Activated CD8-positive, alpha-beta memory T cell treated with anti-CD3 and anti-CD28 coated beads, Interleukin-2, amount 50 U/mL, for 1 hour (primary cell): ENCODE data around the gene ZNF593.

Experiments used
- DNase-seq: peaks from one replicate; pipeline ENCODE4 v3.0.0-alpha.2; 2020; ENCODE audit errors: extremely low read depth

The ZNF593 gene

GRCh38 chr1:26210147-26210870 is 40.6 kb downstream of the ZNF593 start:
- no peak for DNase-seq

DNA sequence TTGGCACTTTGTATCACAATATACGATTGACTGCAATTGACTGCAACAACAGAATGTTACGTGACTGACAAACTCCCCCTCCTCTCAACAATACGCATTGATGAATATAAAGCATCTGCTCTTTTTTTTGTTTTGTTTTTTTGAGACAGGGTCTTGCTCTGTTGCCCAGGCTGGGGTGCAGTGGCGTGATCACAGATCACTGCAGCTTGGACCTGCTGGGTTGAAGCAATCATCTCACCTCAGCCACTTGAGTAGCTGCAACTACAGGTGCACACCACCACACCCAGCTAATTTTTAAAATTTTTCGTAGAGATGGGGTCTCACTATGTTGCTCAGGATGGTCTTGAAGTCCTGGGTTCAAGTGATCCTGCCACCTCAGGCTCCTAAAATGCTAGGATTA is 43.0 kb downstream of the ZNF593 start:
- no peak for DNase-seq

- no peak for DNase-seq
Measured at GRCh38 chr1:26213335-26213905, 43.7 kb downstream of the ZNF593 start.

DNA sequence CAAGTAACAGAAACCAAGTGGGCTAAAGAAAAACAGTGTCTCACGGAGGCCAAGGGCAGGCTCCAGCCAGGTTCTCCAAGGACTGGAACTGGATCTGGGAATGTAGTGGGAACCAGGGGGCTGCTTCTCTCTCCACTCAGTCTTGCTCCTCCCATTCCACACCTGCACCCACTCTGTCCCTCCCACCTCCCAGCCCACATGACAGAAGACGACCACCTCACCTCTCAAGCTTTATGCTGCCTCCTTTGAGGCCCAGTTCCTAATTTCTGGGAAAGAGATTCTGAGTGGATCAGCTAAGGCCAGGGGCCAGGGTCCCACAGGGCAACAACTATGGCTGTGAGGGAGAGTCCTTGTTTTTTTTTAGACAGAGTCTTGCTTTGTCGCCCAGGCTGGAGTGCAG is 45.5 kb downstream of the ZNF593 start:
- DNase-seq: no peak

- DNase-seq: no peak
Measured at GRCh38 chr1:26218906-26219494, 49.3 kb downstream of the ZNF593 start.
